ENCODE results near the gene FLT4. TPM values are rescaled to one million over a fixed set of nuclear protein-coding genes. Genes with fewer than 3 reads are reported as not detected.
"Not testable (repeated sequence)": the region's sequence is repeated elsewhere in the genome, so short reads cannot be mapped to it uniquely, and the experiment has no call there.

FLT4 gene
- total and polyA plus RNA-seq, 4 donors: 2.0 to 19.9 (median 7.6) TPM

DNA sequence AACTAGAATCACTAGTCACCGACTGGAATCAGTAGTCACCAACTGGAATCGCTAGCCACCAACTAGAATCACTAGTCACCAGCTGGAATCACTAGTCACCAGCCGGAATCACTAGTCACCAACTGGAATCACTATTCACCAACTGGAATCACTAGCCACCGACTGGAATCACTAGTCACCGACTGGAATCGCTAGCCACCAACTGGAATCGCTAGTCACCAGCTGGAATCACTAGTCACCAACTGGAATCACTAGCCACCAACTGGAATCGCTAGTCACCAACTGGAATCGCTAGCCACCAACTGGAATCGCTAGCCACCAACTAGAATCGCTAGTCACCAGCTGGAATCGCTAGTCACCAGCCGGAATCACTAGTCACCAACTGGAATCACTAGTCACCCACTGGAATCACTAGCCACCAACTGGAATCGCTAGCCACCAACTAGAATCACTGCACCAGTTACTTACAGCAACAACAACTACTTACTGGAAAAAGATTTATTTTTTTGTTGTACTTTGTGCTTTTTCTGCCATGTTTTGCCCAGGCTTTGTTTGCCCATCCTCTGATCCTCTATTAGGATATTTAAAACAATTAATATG, 25.7 kb upstream of the FLT4 start:
- Histone ChIP-seq H3K36me3 (ENCODE audit: control insufficient read depth in 4 of 4, insufficient read depth in 3 of 4, low read depth in 1 of 4, low read length in 3 of 4) (no peaks in the 10 kb centered on the region), H3K9me3 (ENCODE audit: control insufficient read depth in 4 of 4, low read length in 3 of 4) (no peaks in the 10 kb centered on the region), H3K9ac (ENCODE audit: low read depth in 1 of 2, low read length in 2 of 2) (no peak overlapping the region), H3K4me3 (ENCODE audit: low read depth in 1 of 3, low read length in 3 of 3) (no peak overlapping the region), H3K4me1 (ENCODE audit: control insufficient read depth in 4 of 4, insufficient read depth in 4 of 4, low read length in 3 of 4) (peaks cover 0 to 4% (median 1%) of the 10 kb centered on the region in 4 donors), H3K27ac (ENCODE audit: low read depth in 1 of 2, low read length in 2 of 2) (no peak overlapping the region), H3K27me3 (ENCODE audit: control insufficient read depth in 4 of 4, insufficient read depth in 4 of 4, low read length in 3 of 4) (peaks cover 0 to 6% (median 0%) of the 10 kb centered on the region in 4 donors)
- DNase-seq (ENCODE audit: low spot score): no peak
- no peak for TF ChIP-seq YY1 (IDR thresholded peaks at IDR 0.05)
- TF ChIP-seq RXRA (IDR thresholded peaks at IDR 0.05): no peak
- no peak for TF ChIP-seq JUND (IDR thresholded peaks at IDR 0.05)
- TF ChIP-seq, protein P1, sequence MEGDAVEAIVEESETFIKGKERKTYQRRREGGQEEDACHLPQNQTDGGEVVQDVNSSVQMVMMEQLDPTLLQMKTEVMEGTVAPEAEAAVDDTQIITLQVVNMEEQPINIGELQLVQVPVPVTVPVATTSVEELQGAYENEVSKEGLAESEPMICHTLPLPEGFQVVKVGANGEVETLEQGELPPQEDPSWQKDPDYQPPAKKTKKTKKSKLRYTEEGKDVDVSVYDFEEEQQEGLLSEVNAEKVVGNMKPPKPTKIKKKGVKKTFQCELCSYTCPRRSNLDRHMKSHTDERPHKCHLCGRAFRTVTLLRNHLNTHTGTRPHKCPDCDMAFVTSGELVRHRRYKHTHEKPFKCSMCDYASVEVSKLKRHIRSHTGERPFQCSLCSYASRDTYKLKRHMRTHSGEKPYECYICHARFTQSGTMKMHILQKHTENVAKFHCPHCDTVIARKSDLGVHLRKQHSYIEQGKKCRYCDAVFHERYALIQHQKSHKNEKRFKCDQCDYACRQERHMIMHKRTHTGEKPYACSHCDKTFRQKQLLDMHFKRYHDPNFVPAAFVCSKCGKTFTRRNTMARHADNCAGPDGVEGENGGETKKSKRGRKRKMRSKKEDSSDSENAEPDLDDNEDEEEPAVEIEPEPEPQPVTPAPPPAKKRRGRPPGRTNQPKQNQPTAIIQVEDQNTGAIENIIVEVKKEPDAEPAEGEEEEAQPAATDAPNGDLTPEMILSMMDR (IDR thresholded peaks at IDR 0.05; ENCODE audit: low read depth, low read length, missing input control): no peak
- 77% methylated on average over 14 of the region's 14 CpGs for WGBS

DNA sequence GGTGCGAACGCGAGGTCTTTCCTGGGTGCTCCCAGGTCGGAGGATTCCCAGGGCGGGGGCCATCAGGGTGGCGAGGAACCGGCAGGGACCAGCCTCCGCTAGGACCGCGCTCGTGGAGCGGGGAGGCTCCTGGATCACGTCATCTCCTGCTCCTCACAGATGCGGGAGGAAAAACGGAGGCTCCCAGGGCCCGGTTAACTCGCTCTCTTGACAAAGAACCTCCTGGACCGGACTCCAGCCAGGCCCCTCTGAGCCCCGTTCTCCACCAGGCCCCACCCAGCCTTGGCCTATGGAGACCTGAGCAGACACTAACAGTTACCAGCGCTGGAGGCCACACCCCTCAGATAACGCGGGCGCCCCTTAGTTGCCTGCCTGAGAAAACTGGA, 24.7 kb upstream of the FLT4 start:
- H3K27ac ChIP-seq (ENCODE audit: low read depth in 1 of 2, low read length in 2 of 2); H3K4me1 ChIP-seq (ENCODE audit: control insufficient read depth in 4 of 4, insufficient read depth in 4 of 4, low read length in 3 of 4); H3K36me3 ChIP-seq (ENCODE audit: control insufficient read depth in 4 of 4, insufficient read depth in 3 of 4, low read depth in 1 of 4, low read length in 3 of 4); H3K4me3 ChIP-seq (ENCODE audit: low read depth in 1 of 3, low read length in 3 of 3); H3K9ac ChIP-seq (ENCODE audit: low read depth in 1 of 2, low read length in 2 of 2); H3K27me3 ChIP-seq (ENCODE audit: control insufficient read depth in 4 of 4, insufficient read depth in 4 of 4, low read length in 3 of 4); DNase-seq (ENCODE audit: low spot score); H3K9me3 ChIP-seq (ENCODE audit: control insufficient read depth in 4 of 4, low read length in 3 of 4): not testable (repeated sequence)
- WGBS: 4% methylated on average over 23 of the region's 23 CpGs

DNA sequence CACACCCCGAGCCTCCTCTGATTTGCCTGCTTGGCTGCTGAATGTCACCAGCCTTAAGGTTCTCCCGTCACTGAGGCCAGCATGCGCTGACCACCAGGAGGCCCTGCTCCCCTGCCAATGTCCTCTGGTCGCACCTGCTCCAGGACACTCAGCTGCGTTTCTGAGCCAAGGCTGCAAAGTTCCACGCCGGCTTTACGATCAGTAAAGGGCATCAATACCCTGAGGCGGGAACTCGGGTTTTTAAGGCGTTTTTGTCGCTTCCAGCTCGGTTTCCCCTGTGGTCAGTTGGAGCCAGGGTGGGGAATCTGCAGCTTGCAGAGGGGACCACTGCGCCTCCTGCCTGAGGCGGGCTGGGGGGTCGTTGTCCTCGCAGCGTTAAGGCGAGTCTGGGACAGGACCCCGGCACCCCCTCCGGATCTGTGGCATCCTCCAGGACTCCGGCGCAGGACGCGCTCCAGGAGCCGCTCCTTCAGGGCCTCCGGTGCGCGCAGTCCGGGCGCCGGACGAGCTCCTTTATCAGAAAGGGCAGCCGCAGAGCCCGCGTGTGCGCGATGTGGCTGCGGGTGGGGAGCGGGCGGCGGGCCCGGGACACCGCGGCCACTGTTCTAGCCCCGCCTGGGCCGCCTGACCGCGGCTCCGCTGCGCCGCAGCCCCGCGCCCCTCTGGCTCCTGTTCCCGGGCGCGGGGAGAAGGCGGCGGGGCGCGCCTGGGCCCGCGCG, 24.1 kb upstream of the FLT4 start:
- H3K4me1 ChIP-seq (ENCODE audit: control insufficient read depth in 4 of 4, insufficient read depth in 4 of 4, low read length in 3 of 4): peaks cover 0 to 4% (median 1%) of the 10 kb centered on the region in 4 donors
- peaks cover 0 to 6% (median 0%) of the 10 kb centered on the region in 4 donors for H3K27me3 ChIP-seq (ENCODE audit: control insufficient read depth in 4 of 4, insufficient read depth in 4 of 4, low read length in 3 of 4)
- no peaks in the 10 kb centered on the region for H3K36me3 ChIP-seq (ENCODE audit: control insufficient read depth in 4 of 4, insufficient read depth in 3 of 4, low read depth in 1 of 4, low read length in 3 of 4)
- TF ChIP-seq HNF4A (conservative IDR thresholded peaks at IDR 0.05) (no peak), RAD21 (IDR thresholded peaks at IDR 0.05) (peak in 1 of 2 donors; percentile 20)
- no peak overlapping the region for H3K9ac ChIP-seq (ENCODE audit: low read depth in 1 of 2, low read length in 2 of 2)
- H3K4me3 ChIP-seq (ENCODE audit: low read depth in 1 of 3, low read length in 3 of 3): no peak overlapping the region
- WGBS: 8% methylated on average over 64 of the region's 64 CpGs
- no peak overlapping the region for H3K27ac ChIP-seq (ENCODE audit: low read depth in 1 of 2, low read length in 2 of 2)
- H3K9me3 ChIP-seq (ENCODE audit: control insufficient read depth in 4 of 4, low read length in 3 of 4): no peaks in the 10 kb centered on the region
- DNase-seq (ENCODE audit: low spot score): no peak

DNA sequence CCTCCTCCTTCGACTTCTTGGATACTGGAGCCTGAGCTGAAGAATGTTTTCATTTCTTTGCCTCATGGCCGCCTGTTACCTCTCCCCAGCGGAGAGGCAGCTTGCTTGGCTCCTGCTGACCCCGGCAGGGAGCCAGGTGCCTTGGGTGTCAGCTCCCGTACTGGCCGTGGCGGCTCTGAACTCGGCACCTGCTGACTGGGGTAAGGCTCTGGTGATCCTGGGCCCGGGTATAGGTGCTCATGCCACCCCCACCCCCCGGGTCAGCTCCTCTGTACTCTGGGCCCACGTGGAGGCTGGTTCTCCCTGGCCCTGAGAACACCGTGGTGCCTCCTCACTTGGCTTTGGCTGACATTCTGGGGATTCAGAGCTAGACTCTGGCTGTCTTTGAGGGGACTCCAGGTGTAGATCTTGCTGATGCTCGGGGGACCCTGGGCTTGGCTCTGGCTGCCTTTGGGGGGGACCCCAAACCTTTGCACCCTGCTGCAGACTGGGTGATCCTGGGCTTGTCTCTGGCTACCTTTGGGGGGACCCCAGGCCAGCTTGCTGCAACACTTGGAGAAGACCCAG, 22.6 kb upstream of the FLT4 start:
- not testable (repeated sequence) for H3K27ac ChIP-seq (ENCODE audit: low read depth in 1 of 2, low read length in 2 of 2); H3K27me3 ChIP-seq (ENCODE audit: control insufficient read depth in 4 of 4, insufficient read depth in 4 of 4, low read length in 3 of 4); H3K4me1 ChIP-seq (ENCODE audit: control insufficient read depth in 4 of 4, insufficient read depth in 4 of 4, low read length in 3 of 4); H3K4me3 ChIP-seq (ENCODE audit: low read depth in 1 of 3, low read length in 3 of 3); H3K9ac ChIP-seq (ENCODE audit: low read depth in 1 of 2, low read length in 2 of 2); DNase-seq (ENCODE audit: low spot score); H3K9me3 ChIP-seq (ENCODE audit: control insufficient read depth in 4 of 4, low read length in 3 of 4); H3K36me3 ChIP-seq (ENCODE audit: control insufficient read depth in 4 of 4, insufficient read depth in 3 of 4, low read depth in 1 of 4, low read length in 3 of 4)
- 85% methylated on average over 13 of the region's 13 CpGs for WGBS

Data from liver (tissue), 9 donors.